Ishikawa (cell line): ENCODE results near the gene DGLUCY.

Experiments used
- CEBPB ChIP-seq: IDR thresholded peaks from 2 replicates; pipeline ENCODE4 v1.6.1; 2012
- CREB1 ChIP-seq: IDR thresholded peaks from 2 replicates; pipeline ENCODE4 v1.6.1; 2012; ENCODE audit warnings: low read depth
- EGR1 ChIP-seq: IDR thresholded peaks from 2 replicates; pipeline ENCODE4 v1.6.1; 2012
- EP300 ChIP-seq: IDR thresholded peaks from 2 replicates; pipeline ENCODE4 v1.6.1; 2012; ENCODE audit warnings: borderline replicate concordance
- FOXM1 ChIP-seq: IDR thresholded peaks from 2 replicates; pipeline ENCODE4 v1.6.1; 2012; ENCODE audit warnings: low read depth, borderline replicate concordance
- MAX ChIP-seq: IDR thresholded peaks from 2 replicates; pipeline ENCODE4 v1.6.1; 2012
- NFIC ChIP-seq: IDR thresholded peaks from 2 replicates; pipeline ENCODE4 v1.6.1; 2012
- RAD21 ChIP-seq: IDR thresholded peaks from 2 replicates; pipeline ENCODE4 v1.6.1; 2012; ENCODE audit warnings: low read depth
- REST ChIP-seq: IDR thresholded peaks from 2 replicates; pipeline ENCODE4 v1.6.1; 2012; ENCODE audit warnings: low read depth, mild to moderate bottlenecking
- TAF1 ChIP-seq: IDR thresholded peaks from 2 replicates; pipeline ENCODE4 v1.6.1; 2012; ENCODE audit warnings: low read depth, mild to moderate bottlenecking
- TCF12 ChIP-seq: IDR thresholded peaks from 2 replicates; pipeline ENCODE4 v1.6.1; 2012; ENCODE audit warnings: low read depth
- TEAD4 ChIP-seq: IDR thresholded peaks from 2 replicates; pipeline ENCODE4 v1.6.1; 2012
- YY1 ChIP-seq: IDR thresholded peaks from 2 replicates; pipeline ENCODE4 v1.6.1; 2012; ENCODE audit warnings: low read depth
- ZBTB7A ChIP-seq: IDR thresholded peaks from 2 replicates; pipeline ENCODE4 v1.6.1; 2012; ENCODE audit warnings: low read depth
- TF ChIP-seq, protein P1 (sequence below): IDR thresholded peaks from 2 replicates; pipeline ENCODE4 v1.6.1; 2012

DGLUCY gene

DNA sequence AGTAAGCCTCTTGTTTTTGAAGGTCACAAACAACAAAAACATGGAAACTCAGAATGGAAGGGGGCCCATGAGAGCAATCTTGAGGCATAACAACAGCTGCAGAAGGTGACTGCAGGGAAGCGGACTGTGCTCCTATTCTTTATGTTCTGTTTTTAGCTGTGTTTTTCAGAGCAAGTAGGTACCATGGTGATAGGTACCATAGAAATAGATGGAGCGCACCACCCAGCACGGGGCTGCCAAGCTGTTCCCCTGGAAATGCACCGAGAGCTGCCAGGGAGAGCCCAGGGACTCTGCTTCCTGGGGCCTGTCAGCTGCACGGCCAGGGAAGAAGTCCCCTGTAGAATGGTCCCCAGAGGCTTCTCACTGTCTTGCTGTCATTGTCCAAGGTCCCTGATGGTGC lies 32.8 kb downstream of the DGLUCY start:
- TF ChIP-seq NFIC (no peak), TCF12 (no peak), MAX (no peak), EP300 (no peak), EGR1 (no peak), RAD21 (no peak), CEBPB (no peak), CREB1 (no peak), REST (no peak), FOXM1 (no peak)
- TF ChIP-seq, protein P1, sequence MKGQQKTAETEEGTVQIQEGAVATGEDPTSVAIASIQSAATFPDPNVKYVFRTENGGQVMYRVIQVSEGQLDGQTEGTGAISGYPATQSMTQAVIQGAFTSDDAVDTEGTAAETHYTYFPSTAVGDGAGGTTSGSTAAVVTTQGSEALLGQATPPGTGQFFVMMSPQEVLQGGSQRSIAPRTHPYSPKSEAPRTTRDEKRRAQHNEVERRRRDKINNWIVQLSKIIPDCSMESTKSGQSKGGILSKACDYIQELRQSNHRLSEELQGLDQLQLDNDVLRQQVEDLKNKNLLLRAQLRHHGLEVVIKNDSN: no peak

DNA sequence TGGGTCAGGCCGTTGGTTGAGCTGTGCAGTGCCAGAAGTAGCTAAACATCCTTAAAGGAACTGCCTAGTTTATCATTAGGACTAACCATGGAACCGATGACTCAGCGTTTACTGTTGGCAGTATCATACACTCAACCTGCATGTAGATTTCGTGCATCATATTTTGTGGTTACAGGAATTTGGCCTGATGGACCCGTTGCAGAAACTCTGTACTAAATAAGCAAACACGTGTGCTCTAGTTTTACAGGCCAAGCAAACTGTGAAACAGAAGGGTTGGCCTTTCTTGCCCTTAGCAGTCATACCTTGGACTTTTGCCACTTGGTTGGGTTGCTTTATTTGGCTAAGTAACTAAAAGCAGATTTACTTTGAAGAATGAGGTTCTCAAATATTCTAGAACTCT lies 35.6 kb downstream of the DGLUCY start:
- no peak for TF ChIP-seq YY1
- no peak for TF ChIP-seq TAF1
- TF ChIP-seq CEBPB: no peak
- no peak for TF ChIP-seq TEAD4
- TF ChIP-seq EGR1: no peak
- TF ChIP-seq ZBTB7A: no peak
- TF ChIP-seq CREB1: no peak

GRCh38 chr14:91152499-91152898 lies 38.6 kb downstream of the DGLUCY start:
- TF ChIP-seq YY1 (no peak), TCF12 (no peak), NFIC (no peak), EP300 (no peak)

GRCh38 chr14:91153360-91153759 lies 39.5 kb downstream of the DGLUCY start:
- no peak for TF ChIP-seq TCF12
- TF ChIP-seq YY1: no peak
- TF ChIP-seq REST: no peak
- no peak for TF ChIP-seq CREB1
- TF ChIP-seq NFIC: no peak
- no peak for TF ChIP-seq EGR1
- TF ChIP-seq MAX: no peak
- TF ChIP-seq, protein P1: no peak
- TF ChIP-seq EP300: no peak
- TF ChIP-seq FOXM1: no peak
- no peak for TF ChIP-seq TEAD4
- TF ChIP-seq RAD21: no peak
- TF ChIP-seq CEBPB: no peak

- TF ChIP-seq NFIC (peak; percentile 66), TEAD4 (no peak)
Observed at GRCh38 chr14:91154851-91155625, 41.2 kb downstream of the DGLUCY start.

DNA sequence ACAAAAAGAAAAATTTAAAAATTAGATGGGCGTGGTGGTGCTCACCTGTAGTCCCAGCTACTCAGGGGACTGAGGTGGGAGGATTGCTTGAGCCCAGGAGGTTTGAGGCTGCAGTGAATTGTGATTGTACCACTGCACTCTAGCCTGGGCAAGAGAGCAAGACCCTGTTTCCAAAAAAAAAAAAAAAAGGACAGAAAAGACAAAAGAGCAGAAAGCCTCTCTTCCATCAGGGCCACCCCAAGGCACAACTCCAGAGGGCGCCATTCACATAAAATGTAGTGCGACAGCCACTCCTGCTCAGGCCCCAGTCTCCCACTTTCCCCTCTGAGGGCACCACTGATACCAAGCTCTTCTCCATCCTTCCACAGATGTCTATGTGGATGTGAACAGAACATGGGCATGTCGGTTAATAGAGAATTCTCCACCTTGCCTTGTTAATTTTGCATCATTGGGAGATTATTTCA lies 41.8 kb downstream of the DGLUCY start:
- TF ChIP-seq MAX: no peak
- TF ChIP-seq CEBPB: no peak
- no peak for TF ChIP-seq ZBTB7A
- TF ChIP-seq TAF1: no peak
